DLD1 (cell line): Measurements from ENCODE around the gene INO80E.

Source experiments
- in situ Hi-C: cut with HindIII; loops from 2 replicates; pipeline ENCODE4 v1.10.0; 2017; ENCODE audit warnings: low sequenced_read_pairs

Gene INO80E

DNA sequence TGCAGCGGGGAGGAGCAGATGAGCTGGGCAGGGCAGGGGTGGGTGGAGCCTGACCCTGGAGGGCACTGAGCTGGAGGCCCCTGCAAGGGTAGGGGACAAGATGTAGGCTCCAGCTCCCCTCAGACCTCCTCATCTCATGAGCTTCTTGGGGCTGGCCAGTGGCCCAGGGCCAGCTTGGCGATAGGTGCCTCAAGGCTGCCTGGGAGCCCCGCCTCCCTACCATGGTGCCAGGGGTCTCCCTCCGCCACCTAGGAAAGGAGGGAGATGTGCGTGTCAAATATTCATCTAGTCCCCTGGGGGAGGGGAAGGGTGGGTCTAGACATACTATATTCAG lies 4.5 kb upstream of the INO80E start:
- in situ Hi-C loops, result no loop called here

DNA sequence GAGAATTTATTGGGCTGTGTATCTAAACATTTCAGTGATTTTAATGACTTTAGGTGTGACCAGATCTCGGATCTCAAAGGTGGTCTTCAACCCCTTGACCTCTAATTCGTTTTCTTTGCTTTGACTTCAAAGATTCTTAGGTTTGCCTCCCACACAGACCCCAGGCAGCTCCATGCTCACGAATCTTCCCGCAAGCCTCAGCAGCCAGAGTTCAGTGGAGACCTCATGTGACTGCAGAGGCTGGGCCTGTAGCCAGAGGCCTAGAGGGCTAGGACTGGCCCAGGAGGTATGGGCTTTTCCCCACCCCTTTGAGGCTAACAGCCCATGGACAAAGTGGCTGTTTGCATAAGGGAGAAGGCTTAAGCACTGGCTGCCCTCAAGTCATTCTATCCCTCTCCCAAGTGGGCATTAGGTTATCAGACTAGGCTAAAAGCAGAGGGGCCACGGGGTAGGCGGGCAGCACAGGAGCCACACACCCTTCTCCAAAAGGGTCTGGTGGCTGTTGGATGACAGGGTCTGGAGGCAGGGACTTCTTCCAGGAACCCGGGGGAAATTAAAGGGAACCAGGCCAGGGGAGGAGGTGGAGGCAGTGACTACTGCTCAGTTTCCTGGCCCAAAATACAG lies 3.6 kb upstream of the INO80E start:
- in situ Hi-C loops, result no loop called here

DNA sequence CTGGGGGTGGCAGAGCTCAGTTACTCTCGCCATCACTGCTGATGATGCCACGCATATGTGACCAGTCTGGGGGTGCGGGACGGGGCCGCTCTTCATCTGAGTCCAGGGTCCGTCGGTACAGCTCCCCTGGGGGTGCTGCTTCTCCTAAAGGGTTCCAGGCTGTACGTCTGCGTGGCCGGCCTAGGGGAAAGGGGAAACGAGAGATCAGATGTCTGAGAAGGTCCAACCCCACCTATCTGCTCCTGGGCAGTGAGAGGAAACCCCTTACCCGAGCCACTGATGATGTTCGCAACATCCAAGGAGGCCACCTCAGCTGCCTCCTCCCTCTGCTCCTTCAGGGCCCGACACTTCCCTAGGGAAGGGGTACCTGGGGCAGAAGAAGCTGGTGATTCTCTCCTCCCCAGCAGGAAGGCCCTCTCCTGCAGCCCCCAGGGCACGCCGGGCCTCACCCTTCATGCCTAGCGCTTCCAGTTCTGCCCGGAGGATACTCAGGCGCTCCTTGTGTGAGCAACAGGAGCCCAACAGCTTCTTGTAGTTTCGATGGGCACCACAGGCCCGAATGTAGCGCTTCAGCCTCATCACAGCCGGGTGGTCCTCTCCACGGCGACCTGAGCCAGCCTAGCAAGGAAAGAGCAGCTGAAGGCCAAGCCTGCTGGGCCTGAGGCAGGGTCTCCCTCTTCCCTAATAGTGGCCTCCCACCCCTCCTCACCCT lies 2.7 kb upstream of the INO80E start:
- in situ Hi-C loops, result no loop called here

DNA sequence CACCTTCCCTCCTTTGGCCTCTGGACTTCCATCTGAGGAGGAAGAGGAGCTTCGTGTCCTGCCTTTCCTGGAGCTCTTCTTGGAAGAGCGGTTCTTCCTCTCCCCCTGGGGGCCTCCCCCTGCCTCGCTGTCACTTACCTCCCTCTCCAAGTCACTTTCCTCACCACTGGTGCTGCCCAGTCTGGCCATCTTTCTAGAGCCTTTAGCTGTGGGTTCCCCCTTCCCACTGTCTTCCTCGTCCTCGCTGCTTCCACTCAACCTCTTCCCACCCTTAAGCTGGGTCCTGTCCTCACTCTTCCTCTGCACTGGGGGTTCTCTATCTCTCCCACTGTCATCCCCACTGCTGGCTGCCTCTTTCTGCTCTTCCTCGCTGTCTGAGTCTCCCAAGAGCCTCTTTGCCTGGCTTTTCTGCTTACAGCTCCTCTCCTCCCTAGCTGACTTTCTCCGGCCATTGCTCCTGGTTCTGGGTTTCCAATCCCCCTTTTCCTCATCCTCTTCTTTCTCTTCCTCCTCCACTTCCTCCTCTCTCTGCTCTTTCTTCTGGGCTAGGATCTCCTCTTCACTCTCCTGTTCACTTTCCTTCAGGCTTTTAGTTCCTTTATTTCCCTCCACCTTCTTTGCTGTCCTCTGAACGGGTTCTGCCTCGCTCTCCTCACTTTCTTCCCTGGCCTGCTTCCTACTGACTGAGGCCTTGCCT lies 2.0 kb upstream of the INO80E start:
- in situ Hi-C loops, result no loop called here

DNA sequence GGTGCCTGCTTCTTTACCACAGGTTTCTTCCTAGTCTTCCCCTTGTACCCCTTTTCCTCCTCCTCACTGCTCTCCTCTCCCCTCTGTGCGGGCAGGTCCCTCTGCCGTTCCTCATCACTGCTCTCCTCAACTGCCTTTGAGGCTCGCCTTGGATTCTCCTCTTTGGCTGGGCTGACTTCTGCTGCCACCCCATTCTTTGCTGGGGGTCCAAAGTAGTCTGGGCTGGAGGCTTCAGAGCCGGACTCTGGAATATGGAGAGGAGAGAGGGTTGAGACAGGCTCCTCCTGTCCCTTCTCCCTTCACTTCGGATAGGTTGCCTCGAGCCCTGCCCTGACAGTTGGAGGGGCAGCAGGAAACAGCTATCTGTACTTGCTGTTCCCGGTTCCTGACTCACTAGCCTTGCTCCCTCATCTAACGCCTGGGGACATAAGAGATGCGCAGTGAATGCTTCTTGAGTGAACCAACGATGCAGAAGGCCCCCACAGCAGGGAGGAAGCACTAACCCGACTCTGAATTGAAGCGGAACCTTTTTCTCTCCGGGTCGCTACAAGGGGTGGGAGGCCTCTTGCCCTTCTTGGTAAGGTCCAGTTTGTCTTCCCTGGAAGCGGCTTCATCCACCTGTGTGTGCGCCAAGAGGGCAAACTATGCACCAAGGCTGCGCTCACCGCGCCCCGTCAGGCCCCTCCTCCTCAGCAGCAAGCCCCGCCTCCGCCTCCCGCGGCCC lies 1.3 kb upstream of the INO80E start:
- in situ Hi-C loops, result no loop called here

DNA sequence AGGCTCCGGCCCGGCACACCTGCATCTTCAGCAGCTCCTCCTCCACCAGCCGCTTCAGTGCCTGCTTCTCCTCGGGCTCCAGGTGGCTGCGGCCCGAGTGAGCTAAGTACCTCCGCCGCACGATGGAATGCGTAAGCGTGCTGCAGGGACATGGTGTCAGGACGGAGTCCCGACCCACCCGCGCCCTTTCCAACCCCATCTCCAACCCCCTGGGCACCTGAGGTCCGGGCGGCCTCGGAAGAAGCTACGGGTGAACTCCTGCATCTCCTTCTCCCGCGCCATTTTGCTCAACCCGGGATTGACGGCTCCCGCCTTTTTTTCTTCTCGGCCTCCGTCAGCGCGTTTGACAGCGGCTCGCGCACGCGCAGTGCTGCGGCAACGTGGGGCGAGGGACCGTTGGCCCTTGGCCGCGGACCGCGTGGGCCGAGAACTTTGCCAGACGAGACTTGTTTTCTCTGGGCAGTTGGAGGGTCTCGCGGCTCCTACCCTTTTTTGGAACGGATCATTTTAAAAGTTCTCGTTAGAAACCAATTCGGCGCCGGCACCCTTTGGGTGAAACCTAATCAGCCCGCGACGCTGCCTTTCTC lies 624 bp upstream of the INO80E start, which contains the start of gene HIRIP3:
Gene HIRIP3 (minus strand): TSS at position 294 of the 587 bp plus-strand sequence. CDS start 12 bp downstream, at position 282.
- in situ Hi-C loops, result no loop called here

DNA sequence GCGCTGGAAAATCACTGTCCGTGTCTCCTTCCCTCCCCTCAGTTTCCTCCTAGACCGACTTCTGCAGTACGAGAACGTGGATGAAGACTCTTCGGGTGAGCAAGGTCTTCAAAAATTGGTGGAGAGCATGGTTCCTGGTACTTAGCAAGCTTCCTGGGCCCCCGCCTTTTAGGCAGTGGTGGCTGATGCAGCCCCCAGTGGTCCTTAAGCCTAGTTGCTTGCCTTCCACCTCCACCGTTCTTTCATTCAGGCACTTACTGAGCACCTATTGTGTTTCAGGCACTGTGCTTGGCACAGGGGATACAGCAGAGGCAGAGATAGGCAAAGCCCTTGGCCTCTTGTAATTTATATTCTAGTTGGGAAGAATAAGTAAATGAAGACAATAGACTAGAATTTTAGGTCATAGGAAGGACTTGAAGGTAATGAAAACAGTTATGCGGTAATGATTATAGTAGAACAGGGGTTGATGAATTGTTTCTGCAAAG lies 767 bp downstream of the INO80E start:
- in situ Hi-C loops, result no loop called here

DNA sequence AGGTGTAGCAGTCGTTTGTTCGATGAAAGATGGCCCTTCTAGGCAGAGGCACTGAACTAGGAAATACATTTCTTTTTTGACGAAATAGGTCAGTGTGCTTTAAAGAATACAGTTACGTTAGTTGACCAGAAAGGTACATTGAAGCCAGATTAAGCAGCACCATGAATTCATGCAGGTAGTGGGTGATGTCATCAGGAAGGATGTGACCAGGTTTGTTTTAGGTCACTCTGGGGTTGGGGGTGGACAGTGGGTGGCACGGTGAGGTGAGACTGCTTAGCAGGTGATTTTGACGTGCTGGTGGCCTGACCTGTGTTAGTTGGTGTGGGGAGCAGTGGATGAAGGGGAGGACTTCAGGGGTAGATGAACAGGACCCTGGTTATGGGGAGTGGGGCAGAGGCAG lies 3.6 kb downstream of the INO80E start:
- in situ Hi-C loops, result no loop called here

DNA sequence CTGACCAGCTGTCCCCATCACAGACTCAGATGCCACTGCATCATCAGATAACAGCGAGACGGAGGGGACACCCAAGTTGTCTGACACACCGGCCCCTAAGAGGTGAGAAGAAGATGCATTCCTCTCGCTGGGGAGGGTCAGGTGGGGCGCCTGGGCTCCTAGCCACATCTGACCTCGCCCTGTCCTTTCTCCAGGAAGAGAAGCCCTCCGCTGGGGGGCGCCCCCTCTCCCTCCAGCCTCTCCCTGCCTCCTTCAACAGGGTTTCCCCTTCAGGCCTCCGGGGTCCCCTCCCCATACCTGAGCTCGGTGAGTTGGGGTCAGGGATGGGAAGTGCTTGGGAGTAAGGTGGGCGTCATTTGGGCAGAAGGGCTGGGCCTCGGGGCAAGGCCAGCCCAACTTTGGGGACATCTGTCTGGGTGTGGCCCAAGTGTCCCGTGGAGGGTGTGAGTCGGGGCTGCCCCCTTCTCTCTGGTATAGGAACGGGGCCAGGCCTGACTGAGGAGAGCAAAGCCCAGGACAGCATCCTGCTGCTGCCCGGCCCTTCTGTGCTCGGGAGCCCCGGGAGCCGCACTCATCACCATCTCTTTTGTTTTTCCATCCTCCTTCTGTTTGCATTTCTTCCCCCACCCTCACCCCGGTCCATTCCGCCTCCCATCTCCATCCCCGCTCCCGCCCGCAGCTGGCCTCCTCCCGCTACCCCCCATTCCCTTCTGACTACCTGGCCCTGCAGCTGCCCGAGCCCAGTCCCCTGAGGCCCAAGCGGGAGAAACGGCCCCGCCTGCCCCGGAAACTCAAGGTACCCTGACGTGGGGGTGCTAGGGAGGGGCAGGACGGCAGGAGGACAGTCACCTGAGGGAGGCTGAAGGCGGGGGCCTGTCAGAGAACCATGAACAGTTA lies 4.9 kb downstream of the INO80E start:
- in situ Hi-C loops, result no loop called here

DNA sequence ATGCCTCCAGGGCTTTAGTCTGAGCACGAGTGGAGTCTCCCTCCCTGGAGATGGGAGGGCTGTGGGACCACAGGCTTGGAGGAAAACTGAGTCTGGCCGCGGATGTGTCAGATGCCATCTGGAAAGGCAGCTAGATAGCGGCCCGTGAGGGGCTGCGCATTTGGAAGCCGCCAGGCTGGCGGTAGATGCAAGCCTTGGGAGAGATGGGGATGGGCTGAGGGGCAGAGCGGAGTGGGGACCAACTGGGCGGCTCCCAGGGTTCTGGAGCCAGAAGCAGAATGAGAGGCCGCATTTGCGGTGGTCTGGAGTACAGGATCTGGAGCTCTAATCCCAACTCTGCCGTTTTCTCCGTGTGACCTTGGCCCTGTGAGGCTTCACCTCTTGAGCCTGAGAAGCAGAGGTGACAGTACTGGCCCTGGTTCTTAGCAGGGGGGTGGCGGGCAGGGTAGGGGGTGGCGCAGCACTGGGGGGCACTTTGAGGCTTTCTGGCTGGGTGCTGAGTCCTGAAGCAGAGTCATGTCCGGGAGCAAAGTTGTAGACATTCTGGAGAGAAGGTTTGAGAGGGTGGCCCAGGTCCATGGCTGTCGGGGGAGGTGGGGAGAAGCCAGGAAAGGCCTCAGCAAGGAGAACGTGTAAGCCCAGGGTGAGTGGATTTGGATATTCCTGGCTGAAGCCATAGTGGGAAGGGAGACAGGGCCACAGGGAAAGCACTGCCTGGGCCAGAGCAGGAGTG lies 6.7 kb downstream of the INO80E start:
- in situ Hi-C loops, result no loop called here

DNA sequence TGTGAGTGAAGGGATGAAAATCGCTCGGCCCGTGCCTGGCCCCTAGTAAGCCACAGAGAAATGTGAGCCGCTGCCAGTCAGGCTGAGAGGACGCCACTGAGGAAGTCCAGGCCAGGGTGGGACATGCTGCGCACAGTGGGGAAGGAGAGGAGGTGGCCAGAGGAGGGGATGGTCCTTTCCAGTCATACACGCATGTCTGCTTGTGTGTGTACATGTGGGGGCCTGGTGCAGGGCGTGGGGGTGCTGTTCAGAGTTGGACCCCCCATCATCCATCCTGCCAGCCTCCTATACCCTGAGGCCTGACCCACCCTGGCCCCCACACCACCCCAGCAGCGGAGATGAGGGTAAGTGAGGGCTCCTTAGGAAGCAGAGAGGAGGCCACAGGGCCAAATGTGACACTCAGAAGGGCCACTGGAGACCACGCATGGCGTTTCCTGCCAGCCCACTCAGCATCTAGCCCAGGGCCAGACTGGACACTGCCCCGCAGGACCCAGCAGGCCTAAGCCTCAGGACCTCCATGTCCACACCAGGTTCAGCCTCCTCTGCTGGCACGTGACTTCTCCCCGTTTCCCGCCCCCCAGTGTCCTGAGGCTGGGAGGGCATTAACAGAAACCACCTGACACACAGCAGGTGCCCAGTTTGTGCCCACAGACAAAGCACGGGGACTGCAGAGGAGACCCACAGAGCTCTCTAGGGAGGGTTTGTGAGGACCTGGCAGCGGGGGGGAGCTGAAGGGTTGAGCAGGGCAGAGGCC lies 7.8 kb downstream of the INO80E start:
- in situ Hi-C loops, result no loop called here

DNA sequence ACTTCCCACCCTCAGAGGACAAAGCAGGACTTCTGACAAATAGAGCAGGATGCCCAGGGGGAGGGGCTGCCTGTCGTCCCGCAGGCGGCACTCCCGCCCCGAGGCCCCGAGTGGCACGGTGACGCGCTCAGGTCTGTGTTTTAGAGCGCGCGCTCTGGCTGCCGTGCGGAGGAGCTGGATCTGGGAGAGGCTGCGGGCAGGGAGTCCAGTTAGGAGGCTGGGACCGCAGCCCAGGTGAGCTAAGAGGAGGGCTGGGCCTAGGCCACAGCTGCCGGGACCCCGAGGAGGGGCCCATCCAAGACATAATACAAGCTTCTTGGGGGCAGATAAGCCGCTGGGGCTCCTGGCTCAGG lies 8.4 kb downstream of the INO80E start:
- in situ Hi-C loops, result no loop called here

DNA sequence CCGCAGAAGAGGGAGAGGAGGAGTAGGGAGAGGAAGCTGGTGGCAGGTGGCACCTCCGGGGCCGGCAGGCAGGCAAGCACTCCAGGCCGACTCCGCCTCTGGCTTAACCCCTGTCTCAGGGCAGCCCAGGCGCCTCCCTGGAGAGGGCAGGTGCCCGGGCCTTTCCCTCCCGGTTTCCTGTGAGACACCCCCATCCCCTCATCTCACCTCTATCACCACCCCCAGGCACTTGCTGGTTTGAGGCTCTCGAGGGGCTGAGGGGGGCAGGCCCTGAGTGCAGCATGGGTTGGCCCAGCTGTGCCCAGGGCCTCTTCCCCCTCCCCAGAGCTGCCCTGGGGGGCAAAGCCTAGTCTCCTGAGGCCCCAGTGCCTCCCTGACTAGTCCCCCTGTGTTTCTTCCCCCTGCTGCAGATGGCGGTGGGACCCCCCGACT lies 8.8 kb downstream of the INO80E start:
- in situ Hi-C loops, result no loop called here

DNA sequence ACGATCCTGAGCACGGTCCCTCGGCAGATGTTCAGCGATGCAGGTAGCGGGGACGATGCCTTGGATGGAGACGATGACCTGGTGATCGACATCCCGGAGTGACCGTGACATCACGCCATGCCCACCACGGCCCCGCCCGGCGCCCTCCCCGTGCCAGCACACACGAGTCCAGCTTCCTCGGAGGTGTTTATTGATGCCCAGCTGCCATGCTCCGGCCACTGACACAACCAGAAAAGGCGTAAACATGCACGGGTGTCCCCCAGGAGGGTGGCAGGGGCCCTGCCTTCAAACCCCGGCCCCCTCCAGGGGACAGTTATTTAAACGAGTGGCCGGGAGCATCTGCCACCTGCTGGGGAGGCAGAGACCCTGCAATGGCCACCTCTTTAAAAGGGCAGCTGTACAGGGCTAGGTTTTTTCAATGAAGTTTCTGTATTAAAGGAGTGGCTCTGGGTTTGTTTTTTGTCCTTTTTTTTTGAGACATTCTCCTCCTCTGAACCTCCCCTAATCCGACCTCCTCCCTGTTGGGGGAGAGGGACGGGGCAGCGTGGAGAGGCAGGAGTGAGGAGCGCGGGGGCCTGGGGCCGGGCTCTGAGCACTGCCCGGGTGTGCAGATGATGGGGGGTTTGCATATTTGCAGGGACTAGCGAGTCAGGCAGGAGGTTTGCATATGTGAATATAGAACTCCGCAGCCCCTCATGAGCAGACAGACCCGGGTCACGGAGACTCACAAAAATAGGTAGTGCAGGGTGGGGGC lies 9.5 kb downstream of the INO80E start:
- in situ Hi-C loops, result no loop called here

DNA sequence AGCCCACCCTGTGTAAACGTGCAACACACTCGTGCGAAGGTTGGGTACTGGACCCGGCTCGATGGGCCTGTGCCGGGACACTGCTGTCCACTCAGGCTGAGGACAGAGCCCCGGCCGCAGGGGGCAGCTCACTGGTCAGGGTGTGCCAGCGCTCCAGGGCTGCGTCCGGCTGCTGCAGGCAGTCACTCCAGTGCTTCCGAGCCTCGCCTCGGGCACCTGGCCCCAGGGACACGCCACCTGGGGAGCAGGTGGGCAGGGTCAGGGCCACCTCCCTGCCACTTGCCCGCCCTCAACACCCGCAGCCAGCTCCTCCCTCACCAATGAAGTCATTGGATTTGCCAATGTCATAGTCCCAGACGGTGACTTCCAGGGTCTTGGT lies 10.0 kb downstream of the INO80E start:
- in situ Hi-C loops, result no loop called here

DNA sequence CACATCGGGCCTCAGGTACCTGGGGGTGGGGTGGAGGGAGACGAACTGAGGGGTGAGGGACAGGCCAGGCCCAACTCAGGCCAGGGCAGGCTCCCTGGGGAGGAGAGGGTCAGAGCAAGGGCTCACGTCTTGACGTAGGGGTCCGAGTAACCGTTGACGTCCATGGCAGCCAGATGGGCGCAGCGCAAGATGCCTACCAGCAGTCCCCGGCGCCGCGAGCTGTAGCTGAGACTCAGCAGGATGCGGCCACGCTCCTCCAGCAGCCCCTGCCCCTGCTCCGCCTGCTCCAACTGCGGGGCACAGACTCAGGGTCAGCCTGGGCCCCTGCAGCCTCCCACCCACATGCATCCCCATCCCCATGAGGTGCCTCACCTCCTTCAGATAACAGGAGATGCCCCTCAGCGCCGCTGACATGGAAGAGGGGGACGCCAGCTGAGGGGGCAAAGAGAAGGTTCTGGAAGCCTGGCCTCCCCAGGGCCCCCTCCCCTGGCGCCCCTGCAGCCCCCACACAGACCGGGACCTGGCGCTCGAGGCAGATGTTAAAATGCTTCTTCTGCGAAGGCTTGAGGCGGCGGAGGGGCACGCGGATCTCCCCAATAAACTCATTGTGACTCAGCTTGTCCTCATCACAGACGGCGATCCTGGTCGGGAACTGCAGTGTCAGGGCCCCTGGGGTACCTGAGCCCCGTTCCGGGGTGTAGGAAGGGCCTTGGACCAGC lies 10.8 kb downstream of the INO80E start:
- in situ Hi-C loops, result no loop called here

DNA sequence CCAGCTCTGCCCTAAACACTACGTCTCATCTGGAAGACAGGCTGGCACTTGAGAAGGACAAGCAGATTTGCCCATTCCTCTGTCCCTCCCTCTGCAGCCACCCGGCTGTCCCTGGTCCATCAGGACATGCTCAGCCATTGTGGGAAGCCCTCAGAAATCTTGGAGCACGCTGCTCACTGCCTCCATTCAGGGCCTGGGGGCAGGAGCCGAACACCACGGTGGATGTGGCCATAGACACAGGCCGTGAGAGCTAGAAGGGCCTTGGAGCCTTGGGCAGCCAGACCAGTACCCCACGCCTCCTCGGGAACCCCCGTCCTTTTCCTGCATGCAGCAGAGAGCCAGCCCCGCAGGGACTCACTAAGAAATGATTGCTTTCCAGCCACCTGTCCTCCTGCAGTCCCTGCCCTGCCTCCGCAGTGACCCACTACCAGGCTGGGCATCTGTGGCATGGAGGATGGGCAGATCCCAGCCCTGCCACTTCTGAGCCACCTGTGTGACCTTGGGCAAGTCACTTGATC lies 11.4 kb downstream of the INO80E start:
- in situ Hi-C loops, result no loop called here
